ENCODE results near the gene RBM43. TPM values are rescaled to one million over a fixed set of nuclear protein-coding genes. Genes with fewer than 3 reads are reported as not detected.

The RBM43 gene
- total and polyA plus RNA-seq, 4 donors = 1.6 to 4.9 (median 2.7) TPM

- H3K27ac ChIP-seq (ENCODE audit: low read depth in 1 of 2, low read length in 2 of 2) = peak overlapping the region; percentile 99 to 100
- H3K27me3 ChIP-seq (ENCODE audit: control insufficient read depth in 4 of 4, insufficient read depth in 4 of 4, low read length in 3 of 4) = no peaks in the 10 kb centered on the region
- 24% methylated on average over 9 of the region's 9 CpGs for WGBS
- DNase-seq (ENCODE audit: low spot score) = peak; percentile 48
- H3K4me3 ChIP-seq (ENCODE audit: low read depth in 1 of 3, low read length in 3 of 3) = peak overlapping the region; percentile 62 to 99 (median 67)
- TF ChIP-seq RAD21 (IDR thresholded peaks at IDR 0.05) (no peak), HNF4A (conservative IDR thresholded peaks at IDR 0.05) (peak in 1 of 2 donors; percentile 2), SP1 (IDR thresholded peaks at IDR 0.05) (peak; percentile 5), EGR1 (IDR thresholded peaks at IDR 0.05; ENCODE audit: low read depth in 2 of 2) (no peak)
- H3K9ac ChIP-seq (ENCODE audit: low read depth in 1 of 2, low read length in 2 of 2) = peak overlapping the region; percentile 95 to 98
- peaks cover 3 to 27% (median 18%) of the 10 kb centered on the region in 4 donors for H3K4me1 ChIP-seq (ENCODE audit: control insufficient read depth in 4 of 4, insufficient read depth in 4 of 4, low read length in 3 of 4)
- H3K9me3 ChIP-seq (ENCODE audit: control insufficient read depth in 4 of 4, low read length in 3 of 4) = no peaks in the 10 kb centered on the region
- H3K36me3 ChIP-seq (ENCODE audit: control insufficient read depth in 4 of 4, insufficient read depth in 3 of 4, low read depth in 1 of 4, low read length in 3 of 4) = no peaks in the 10 kb centered on the region
These were observed 28.6 kb upstream of the RBM43 start for GRCh38 chr2:151289972-151290866.

DNA sequence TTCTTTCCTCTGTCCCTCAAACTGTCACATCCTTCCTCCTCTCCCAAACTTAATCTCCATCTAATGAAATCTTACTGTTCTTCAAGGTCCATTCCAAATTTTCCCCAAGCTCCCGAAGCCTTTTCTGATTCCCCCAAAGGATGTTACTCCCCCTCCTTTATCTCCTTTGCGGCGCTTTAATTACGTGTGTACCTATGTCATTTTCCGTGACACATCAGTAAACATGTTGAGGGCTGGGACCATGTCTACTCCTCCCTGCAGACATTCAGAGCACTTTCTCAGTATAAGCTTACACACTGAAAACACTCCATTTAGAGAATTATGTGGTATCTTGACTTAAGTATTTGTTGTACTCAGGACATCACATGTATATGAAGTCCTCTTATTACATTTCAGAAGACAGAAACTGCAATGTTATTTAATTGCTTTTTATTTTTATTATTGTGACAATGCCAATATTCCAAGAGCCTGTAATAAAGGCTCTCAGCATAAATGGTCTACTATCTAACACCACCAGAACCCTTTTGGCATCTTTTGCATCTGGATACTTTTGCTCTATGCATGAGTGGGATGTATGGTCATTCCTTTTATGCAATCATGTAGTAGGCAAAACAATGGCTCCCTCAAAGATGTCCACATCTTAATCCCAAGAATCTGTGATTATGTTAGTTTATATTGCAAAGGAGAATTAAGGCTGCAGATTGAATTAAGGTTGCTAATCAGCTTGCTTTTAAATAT lies 26.0 kb upstream of the RBM43 start:
- peaks cover 3 to 26% (median 18%) of the 10 kb centered on the region in 4 donors for H3K4me1 ChIP-seq (ENCODE audit: control insufficient read depth in 4 of 4, insufficient read depth in 4 of 4, low read length in 3 of 4)
- no peak overlapping the region for H3K27ac ChIP-seq (ENCODE audit: low read depth in 1 of 2, low read length in 2 of 2)
- no peak for TF ChIP-seq RXRA (IDR thresholded peaks at IDR 0.05)
- no peak for TF ChIP-seq REST (IDR thresholded peaks at IDR 0.05)
- no peak for TF ChIP-seq YY1 (IDR thresholded peaks at IDR 0.05)
- no peaks in the 10 kb centered on the region for H3K36me3 ChIP-seq (ENCODE audit: control insufficient read depth in 4 of 4, insufficient read depth in 3 of 4, low read depth in 1 of 4, low read length in 3 of 4)
- DNase-seq (ENCODE audit: low spot score) = no peak
- WGBS = 94% methylated on average over 5 of the region's 5 CpGs
- no peaks in the 10 kb centered on the region for H3K9me3 ChIP-seq (ENCODE audit: control insufficient read depth in 4 of 4, low read length in 3 of 4)
- H3K27me3 ChIP-seq (ENCODE audit: control insufficient read depth in 4 of 4, insufficient read depth in 4 of 4, low read length in 3 of 4) = no peaks in the 10 kb centered on the region
- no peak overlapping the region for H3K9ac ChIP-seq (ENCODE audit: low read depth in 1 of 2, low read length in 2 of 2)
- no peak overlapping the region for H3K4me3 ChIP-seq (ENCODE audit: low read depth in 1 of 3, low read length in 3 of 3)

DNA sequence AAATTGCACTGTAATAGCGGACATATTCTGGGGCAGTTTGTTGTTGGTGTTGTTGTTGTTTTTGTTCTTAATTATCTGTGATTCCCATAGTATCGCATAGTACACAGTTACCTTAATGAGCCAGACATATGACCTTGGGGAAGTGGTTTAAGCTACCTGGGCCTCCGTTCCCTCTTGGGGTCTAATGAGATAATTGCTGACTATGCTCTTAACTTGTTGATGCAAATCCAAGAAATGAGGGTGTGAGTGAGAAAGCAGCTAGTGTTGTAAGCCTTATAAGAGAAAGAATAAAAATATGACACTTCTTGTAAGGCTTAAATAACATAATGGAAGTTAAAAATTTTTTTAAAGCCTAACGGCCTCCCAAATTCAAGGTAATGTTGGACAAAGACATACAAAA lies 20.7 kb upstream of the RBM43 start:
- WGBS = 83% methylated on average over 4 of the region's 4 CpGs
- Histone ChIP-seq H3K27ac (ENCODE audit: low read depth in 1 of 2, low read length in 2 of 2) (no peak overlapping the region), H3K4me3 (ENCODE audit: low read depth in 1 of 3, low read length in 3 of 3) (no peak overlapping the region), H3K4me1 (ENCODE audit: control insufficient read depth in 4 of 4, insufficient read depth in 4 of 4, low read length in 3 of 4) (peaks cover under 1 to 3% (median 3%) of the 10 kb centered on the region in 4 donors), H3K27me3 (ENCODE audit: control insufficient read depth in 4 of 4, insufficient read depth in 4 of 4, low read length in 3 of 4) (no peaks in the 10 kb centered on the region), H3K9me3 (ENCODE audit: control insufficient read depth in 4 of 4, low read length in 3 of 4) (no peaks in the 10 kb centered on the region), H3K36me3 (ENCODE audit: control insufficient read depth in 4 of 4, insufficient read depth in 3 of 4, low read depth in 1 of 4, low read length in 3 of 4) (peaks cover 0 to 36% (median 30%) of the 10 kb centered on the region in 4 donors), H3K9ac (ENCODE audit: low read depth in 1 of 2, low read length in 2 of 2) (no peak overlapping the region)
- DNase-seq (ENCODE audit: low spot score) = no peak
- TF ChIP-seq HNF4A (conservative IDR thresholded peaks at IDR 0.05) (no peak), FOXA2 (IDR thresholded peaks at IDR 0.05) (no peak), GABPA (IDR thresholded peaks at IDR 0.05 in 1 of 2, conservative IDR thresholded peaks at IDR 0.05 in 1 of 2) (no peak), ZBTB33 (IDR thresholded peaks at IDR 0.05) (no peak), MAX (IDR thresholded peaks at IDR 0.05) (no peak), NR2F2 (IDR thresholded peaks at IDR 0.05) (no peak), RXRA (IDR thresholded peaks at IDR 0.05) (no peak), FOXA1 (IDR thresholded peaks at IDR 0.05) (no peak), JUND (IDR thresholded peaks at IDR 0.05) (no peak), EGR1 (IDR thresholded peaks at IDR 0.05; ENCODE audit: low read depth in 2 of 2) (no peak), HNF4G (IDR thresholded peaks at IDR 0.05) (no peak), YY1 (IDR thresholded peaks at IDR 0.05) (no peak), RAD21 (IDR thresholded peaks at IDR 0.05) (no peak), SP1 (IDR thresholded peaks at IDR 0.05) (no peak), TAF1 (conservative IDR thresholded peaks at IDR 0.05) (no peak)
- TF ChIP-seq, protein P1, sequence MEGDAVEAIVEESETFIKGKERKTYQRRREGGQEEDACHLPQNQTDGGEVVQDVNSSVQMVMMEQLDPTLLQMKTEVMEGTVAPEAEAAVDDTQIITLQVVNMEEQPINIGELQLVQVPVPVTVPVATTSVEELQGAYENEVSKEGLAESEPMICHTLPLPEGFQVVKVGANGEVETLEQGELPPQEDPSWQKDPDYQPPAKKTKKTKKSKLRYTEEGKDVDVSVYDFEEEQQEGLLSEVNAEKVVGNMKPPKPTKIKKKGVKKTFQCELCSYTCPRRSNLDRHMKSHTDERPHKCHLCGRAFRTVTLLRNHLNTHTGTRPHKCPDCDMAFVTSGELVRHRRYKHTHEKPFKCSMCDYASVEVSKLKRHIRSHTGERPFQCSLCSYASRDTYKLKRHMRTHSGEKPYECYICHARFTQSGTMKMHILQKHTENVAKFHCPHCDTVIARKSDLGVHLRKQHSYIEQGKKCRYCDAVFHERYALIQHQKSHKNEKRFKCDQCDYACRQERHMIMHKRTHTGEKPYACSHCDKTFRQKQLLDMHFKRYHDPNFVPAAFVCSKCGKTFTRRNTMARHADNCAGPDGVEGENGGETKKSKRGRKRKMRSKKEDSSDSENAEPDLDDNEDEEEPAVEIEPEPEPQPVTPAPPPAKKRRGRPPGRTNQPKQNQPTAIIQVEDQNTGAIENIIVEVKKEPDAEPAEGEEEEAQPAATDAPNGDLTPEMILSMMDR (IDR thresholded peaks at IDR 0.05; ENCODE audit: low read depth, low read length, missing input control) = no peak
- TF ChIP-seq, protein P2, sequence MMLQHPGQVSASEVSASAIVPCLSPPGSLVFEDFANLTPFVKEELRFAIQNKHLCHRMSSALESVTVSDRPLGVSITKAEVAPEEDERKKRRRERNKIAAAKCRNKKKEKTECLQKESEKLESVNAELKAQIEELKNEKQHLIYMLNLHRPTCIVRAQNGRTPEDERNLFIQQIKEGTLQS (IDR thresholded peaks at IDR 0.05) = no peak

Data from liver (tissue), 9 donors.